HepG2 (cell line): ENCODE data around the gene ANKRD11. TPM values are rescaled to one million over a fixed set of nuclear protein-coding genes. Genes with fewer than 3 reads are reported as not detected.

ENCODE experiments used
- BCL6 ChIP-seq: IDR thresholded peaks from 2 replicates; pipeline ENCODE4 v1.6.1; 2016; ENCODE audit warnings: missing genetic modification reagents, missing compliant biosample characterization
- ESRRA ChIP-seq: sonication (generic); formaldehyde crosslinking; IDR thresholded peaks from 2 replicates; pipeline ENCODE4 v1.5.1; 2020; ENCODE audit warnings: mild to moderate bottlenecking, low read depth, missing genetic modification reagents
- ISX ChIP-seq: sonication (generic); formaldehyde crosslinking; conservative IDR thresholded peaks from 2 replicates; pipeline ENCODE4 v1.5.0; 2020; ENCODE audit warnings: missing genetic modification reagents
- KDM2A ChIP-seq: sonication (generic); formaldehyde crosslinking; IDR thresholded peaks from 2 replicates; pipeline ENCODE4 v1.4.0; 2020; ENCODE audit warnings: low read depth, missing genetic modification reagents, borderline replicate concordance
- NR0B2 ChIP-seq: sonication (generic); formaldehyde crosslinking; IDR thresholded peaks from 2 replicates; pipeline ENCODE4 v1.4.0; 2020; ENCODE audit warnings: mild to moderate bottlenecking, missing genetic modification reagents
- NR3C1 ChIP-seq: sonication (generic); formaldehyde crosslinking; IDR thresholded peaks from 2 replicates; pipeline ENCODE4 v1.4.0; 2020; ENCODE audit warnings: missing genetic modification reagents
- PHB2 ChIP-seq: fragments of 450-650 bp; IDR thresholded peaks from 2 replicates; pipeline ENCODE4 v1.6.1; 2018; ENCODE audit not compliant: partially characterized antibody
- POGK ChIP-seq: sonication (generic); formaldehyde crosslinking; conservative IDR thresholded peaks from 2 replicates; pipeline ENCODE4 v1.8.0; 2022; ENCODE audit warnings: mild to moderate bottlenecking, moderate library complexity, missing genetic modification reagents
- SALL2 ChIP-seq: sonication (generic); formaldehyde crosslinking; IDR thresholded peaks from 2 replicates; pipeline ENCODE4 v1.8.1; 2023; ENCODE audit warnings: mild to moderate bottlenecking, missing genetic modification reagents, inconsistent platforms
- SIX1 ChIP-seq: sonication (generic); formaldehyde crosslinking; IDR thresholded peaks from 2 replicates; pipeline ENCODE4 v1.4.0; 2020; ENCODE audit warnings: missing genetic modification reagents, borderline replicate concordance
- TMF1 ChIP-seq: sonication (generic); formaldehyde crosslinking; IDR thresholded peaks from 2 replicates; pipeline ENCODE4 v1.8.1; 2022; ENCODE audit warnings: low read depth, missing genetic modification reagents
- USF2 ChIP-seq, 2 experiments: sonication (generic) in 1 of 2; formaldehyde crosslinking in 1 of 2; IDR thresholded peaks; 2 replicates each; pipeline versions ENCODE4 v1.5.1 to v1.6.1; 2011 to 2020; ENCODE audit warnings: borderline replicate concordance in 1 of 2, low read depth in 1 of 2, low read length in 1 of 2, mild to moderate bottlenecking in 1 of 2, missing genetic modification reagents in 1 of 2, moderate library complexity in 1 of 2
- ZFP90 ChIP-seq: sonication (generic); formaldehyde crosslinking; IDR thresholded peaks from 2 replicates; pipeline ENCODE4 v1.8.0; 2022; ENCODE audit warnings: missing genetic modification reagents, mild to moderate bottlenecking, inconsistent platforms, borderline replicate concordance
- ZFY ChIP-seq: sonication (generic); formaldehyde crosslinking; IDR thresholded peaks from 2 replicates; pipeline ENCODE4 v1.4.0; 2020; ENCODE audit warnings: missing genetic modification reagents
- ZNF234 ChIP-seq: sonication (generic); formaldehyde crosslinking; conservative IDR thresholded peaks from 2 replicates; pipeline ENCODE4 v1.5.1; 2020; ENCODE audit warnings: mild to moderate bottlenecking, missing genetic modification reagents
- ZNF451 ChIP-seq: sonication (generic); formaldehyde crosslinking; IDR thresholded peaks from 2 replicates; pipeline ENCODE4 v1.5.0; 2020; ENCODE audit warnings: mild to moderate bottlenecking, missing genetic modification reagents
- ZNF615 ChIP-seq: sonication (generic); formaldehyde crosslinking; IDR thresholded peaks from 2 replicates; pipeline ENCODE4 v1.5.0; 2020; ENCODE audit warnings: mild to moderate bottlenecking, missing genetic modification reagents, borderline replicate concordance
- ZNF724P ChIP-seq: sonication (generic); formaldehyde crosslinking; IDR thresholded peaks from 2 replicates; pipeline ENCODE4 v1.8.0; 2022; ENCODE audit warnings: missing genetic modification reagents, borderline replicate concordance
- polyA plus RNA-seq, 8 experiments: library from polyadenylated mRNA; depleted of rRNA in 3 of 8; stranded (reverse) in 7 of 8; unstranded in 1 of 8; fragments of >200 nt; fragmentation: Illumina TruSeq in 4 of 8; extraction: Trizol in 4 of 8; gene quantifications; 2 replicates each; pipeline versions ENCODE4 v1.2.1 to v1.2.3, GENCODE V29; 2011 to 2016; ENCODE audit warnings: low read depth in 4 of 8, missing spikeins in 1 of 8, mixed read lengths in 1 of 8; ENCODE audit not compliant: insufficient read depth in 1 of 8
- total RNA-seq, 5 experiments: library from RNA; depleted of rRNA; stranded (reverse); fragments of >200 nt; fragmentation: Illumina TruSeq; extraction: Trizol; gene quantifications; 2 replicates each; pipeline ENCODE4 v1.2.3, GENCODE V29; 2016; ENCODE audit warnings: low read depth in 1 of 5
- TF ChIP-seq, protein P1 (sequence below): sonication (generic); formaldehyde crosslinking; IDR thresholded peaks from 2 replicates; pipeline ENCODE4 v1.4.0; 2020; ENCODE audit warnings: missing genetic modification reagents
- TF ChIP-seq, protein P2 (sequence below): sonication (generic); formaldehyde crosslinking; IDR thresholded peaks from 2 replicates; pipeline ENCODE4 v1.4.0; 2020; ENCODE audit warnings: missing genetic modification reagents

The ANKRD11 gene
- total and polyA plus RNA-seq, 2 of the 13 experiments (the other 11 are each of a cell fraction or from before 2014, with no cell fraction given), result 21.4 to 38.4 TPM

DNA sequence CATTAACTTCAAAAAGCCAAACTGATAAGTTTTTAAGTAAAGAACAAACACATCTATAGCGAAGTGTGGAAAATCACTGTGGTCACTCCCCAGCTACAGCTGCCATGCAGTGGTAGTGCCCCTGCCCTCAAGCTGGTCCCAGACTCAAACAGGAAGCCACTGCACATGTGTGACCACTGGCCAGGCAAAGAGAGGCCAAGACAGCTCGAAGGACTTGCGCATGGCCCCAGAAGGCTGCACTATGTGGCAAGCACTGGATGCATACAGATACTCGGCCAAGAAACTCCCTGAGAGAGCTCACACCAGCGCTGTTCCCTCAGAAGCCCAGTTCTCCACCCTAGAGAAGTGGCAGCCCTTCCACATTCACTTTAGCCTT, 82.4 kb downstream of the ANKRD11 start (continued):
- TF ChIP-seq POGK (CRISPR knock-in tag) (no peak), SALL2 (no peak), ZNF724P (CRISPR knock-in tag) (no peak), ZFY (CRISPR knock-in tag) (0 out of 2 replicates have a peak, but pooled peaks have one; percentile 19), NR0B2 (CRISPR knock-in tag) (no peak), USF2 (IDR thresholded peaks at IDR 0.05; ENCODE audit: low read depth, low read length) (no peak), USF2 (CRISPR knock-in tag; IDR thresholded peaks at IDR 0.05; ENCODE audit: borderline replicate concordance) (no peak), ZNF234 (no peak), NR3C1 (CRISPR knock-in tag) (no peak), KDM2A (CRISPR knock-in tag) (no peak), ZNF615 (CRISPR knock-in tag) (no peak), BCL6 (no peak), SIX1 (CRISPR knock-in tag) (no peak), ZFP90 (CRISPR knock-in tag) (no peak), ISX (no peak), TMF1 (no peak), PHB2 (no peak), ZNF451 (CRISPR knock-in tag) (no peak), ESRRA (CRISPR knock-in tag) (no peak)
- TF ChIP-seq, protein P1, sequence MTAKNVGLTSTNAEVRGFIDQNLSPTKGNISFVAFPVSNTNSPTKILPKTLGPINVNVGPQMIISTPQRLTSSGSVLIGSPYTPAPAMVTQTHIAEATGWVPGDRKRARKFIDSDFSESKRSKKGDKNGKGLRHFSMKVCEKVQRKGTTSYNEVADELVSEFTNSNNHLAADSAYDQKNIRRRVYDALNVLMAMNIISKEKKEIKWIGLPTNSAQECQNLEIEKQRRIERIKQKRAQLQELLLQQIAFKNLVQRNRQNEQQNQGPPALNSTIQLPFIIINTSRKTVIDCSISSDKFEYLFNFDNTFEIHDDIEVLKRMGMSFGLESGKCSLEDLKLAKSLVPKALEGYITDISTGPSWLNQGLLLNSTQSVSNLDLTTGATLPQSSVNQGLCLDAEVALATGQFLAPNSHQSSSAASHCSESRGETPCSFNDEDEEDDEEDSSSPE, result no peak
- TF ChIP-seq, protein P2, sequence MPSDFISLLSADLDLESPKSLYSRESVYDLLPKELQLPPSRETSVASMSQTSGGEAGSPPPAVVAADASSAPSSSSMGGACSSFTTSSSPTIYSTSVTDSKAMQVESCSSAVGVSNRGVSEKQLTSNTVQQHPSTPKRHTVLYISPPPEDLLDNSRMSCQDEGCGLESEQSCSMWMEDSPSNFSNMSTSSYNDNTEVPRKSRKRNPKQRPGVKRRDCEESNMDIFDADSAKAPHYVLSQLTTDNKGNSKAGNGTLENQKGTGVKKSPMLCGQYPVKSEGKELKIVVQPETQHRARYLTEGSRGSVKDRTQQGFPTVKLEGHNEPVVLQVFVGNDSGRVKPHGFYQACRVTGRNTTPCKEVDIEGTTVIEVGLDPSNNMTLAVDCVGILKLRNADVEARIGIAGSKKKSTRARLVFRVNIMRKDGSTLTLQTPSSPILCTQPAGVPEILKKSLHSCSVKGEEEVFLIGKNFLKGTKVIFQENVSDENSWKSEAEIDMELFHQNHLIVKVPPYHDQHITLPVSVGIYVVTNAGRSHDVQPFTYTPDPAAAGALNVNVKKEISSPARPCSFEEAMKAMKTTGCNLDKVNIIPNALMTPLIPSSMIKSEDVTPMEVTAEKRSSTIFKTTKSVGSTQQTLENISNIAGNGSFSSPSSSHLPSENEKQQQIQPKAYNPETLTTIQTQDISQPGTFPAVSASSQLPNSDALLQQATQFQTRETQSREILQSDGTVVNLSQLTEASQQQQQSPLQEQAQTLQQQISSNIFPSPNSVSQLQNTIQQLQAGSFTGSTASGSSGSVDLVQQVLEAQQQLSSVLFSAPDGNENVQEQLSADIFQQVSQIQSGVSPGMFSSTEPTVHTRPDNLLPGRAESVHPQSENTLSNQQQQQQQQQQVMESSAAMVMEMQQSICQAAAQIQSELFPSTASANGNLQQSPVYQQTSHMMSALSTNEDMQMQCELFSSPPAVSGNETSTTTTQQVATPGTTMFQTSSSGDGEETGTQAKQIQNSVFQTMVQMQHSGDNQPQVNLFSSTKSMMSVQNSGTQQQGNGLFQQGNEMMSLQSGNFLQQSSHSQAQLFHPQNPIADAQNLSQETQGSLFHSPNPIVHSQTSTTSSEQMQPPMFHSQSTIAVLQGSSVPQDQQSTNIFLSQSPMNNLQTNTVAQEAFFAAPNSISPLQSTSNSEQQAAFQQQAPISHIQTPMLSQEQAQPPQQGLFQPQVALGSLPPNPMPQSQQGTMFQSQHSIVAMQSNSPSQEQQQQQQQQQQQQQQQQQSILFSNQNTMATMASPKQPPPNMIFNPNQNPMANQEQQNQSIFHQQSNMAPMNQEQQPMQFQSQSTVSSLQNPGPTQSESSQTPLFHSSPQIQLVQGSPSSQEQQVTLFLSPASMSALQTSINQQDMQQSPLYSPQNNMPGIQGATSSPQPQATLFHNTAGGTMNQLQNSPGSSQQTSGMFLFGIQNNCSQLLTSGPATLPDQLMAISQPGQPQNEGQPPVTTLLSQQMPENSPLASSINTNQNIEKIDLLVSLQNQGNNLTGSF, result 0 out of 2 replicates have a peak, but pooled peaks have one; percentile 40
